ENCODE data around the gene PSMD5. TPM values are rescaled to one million over a fixed set of nuclear protein-coding genes. Genes with fewer than 3 reads are reported as not detected.

Gene PSMD5
- total and polyA plus RNA-seq, 2 donors from 2014 or later, result 17.1 to 38.3 TPM

DNA sequence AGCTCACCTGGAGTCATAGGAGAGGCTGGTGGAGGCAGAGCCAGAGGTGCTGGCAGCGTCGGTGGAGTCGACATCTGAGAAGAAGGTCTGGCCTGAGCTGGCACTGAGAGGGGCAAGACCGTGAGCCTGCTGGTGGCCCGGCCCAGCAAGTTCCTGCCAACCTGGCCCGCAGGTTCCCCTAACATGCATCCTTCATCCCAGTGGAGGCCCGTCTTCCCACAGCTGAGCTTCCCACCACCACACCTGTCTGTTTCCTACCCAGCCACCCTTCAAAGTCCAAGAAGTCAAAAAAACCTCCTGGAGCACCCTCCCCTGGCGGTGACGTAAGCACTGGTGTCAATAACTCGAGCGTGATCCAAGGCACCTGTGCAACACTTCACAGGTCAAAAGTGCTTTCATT lies 17.4 kb upstream of the PSMD5 start:
- H3K36me3 ChIP-seq (ENCODE audit: control insufficient read depth in 2 of 3, insufficient read depth in 3 of 3, low read length in 3 of 3), result peaks cover 0 to 3% (median 0%) of the 10 kb centered on the region in 3 donors
- no peak overlapping the region for H3K4me3 ChIP-seq (ENCODE audit: low read length in 3 of 3)
- H3K4me1 ChIP-seq (ENCODE audit: control insufficient read depth in 2 of 3, insufficient read depth in 2 of 3, low read depth in 1 of 3, low read length in 3 of 3), result no peaks in the 10 kb centered on the region
- no peaks in the 10 kb centered on the region for H3K9me3 ChIP-seq (ENCODE audit: control insufficient read depth in 2 of 3, insufficient read depth in 1 of 3, low read length in 3 of 3)
- H3K27me3 ChIP-seq (ENCODE audit: control insufficient read depth, insufficient read depth, low read length), result no peaks in the 10 kb centered on the region
- TF ChIP-seq, protein P1, sequence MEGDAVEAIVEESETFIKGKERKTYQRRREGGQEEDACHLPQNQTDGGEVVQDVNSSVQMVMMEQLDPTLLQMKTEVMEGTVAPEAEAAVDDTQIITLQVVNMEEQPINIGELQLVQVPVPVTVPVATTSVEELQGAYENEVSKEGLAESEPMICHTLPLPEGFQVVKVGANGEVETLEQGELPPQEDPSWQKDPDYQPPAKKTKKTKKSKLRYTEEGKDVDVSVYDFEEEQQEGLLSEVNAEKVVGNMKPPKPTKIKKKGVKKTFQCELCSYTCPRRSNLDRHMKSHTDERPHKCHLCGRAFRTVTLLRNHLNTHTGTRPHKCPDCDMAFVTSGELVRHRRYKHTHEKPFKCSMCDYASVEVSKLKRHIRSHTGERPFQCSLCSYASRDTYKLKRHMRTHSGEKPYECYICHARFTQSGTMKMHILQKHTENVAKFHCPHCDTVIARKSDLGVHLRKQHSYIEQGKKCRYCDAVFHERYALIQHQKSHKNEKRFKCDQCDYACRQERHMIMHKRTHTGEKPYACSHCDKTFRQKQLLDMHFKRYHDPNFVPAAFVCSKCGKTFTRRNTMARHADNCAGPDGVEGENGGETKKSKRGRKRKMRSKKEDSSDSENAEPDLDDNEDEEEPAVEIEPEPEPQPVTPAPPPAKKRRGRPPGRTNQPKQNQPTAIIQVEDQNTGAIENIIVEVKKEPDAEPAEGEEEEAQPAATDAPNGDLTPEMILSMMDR (IDR thresholded peaks at IDR 0.05; ENCODE audit: borderline replicate concordance, extremely low read depth, insufficient read depth), result no peak
- no peak overlapping the region for H3K9ac ChIP-seq (ENCODE audit: low read length in 3 of 3)
- FAIRE-seq (no peak), DNase-seq (peak in 1 of 5 donors; percentile 23)
- intact Hi-C loops (cut with DNase I), result no loop called here
- no peak overlapping the region for H3K27ac ChIP-seq (ENCODE audit: low read depth in 2 of 2, low read length in 2 of 2)

DNA sequence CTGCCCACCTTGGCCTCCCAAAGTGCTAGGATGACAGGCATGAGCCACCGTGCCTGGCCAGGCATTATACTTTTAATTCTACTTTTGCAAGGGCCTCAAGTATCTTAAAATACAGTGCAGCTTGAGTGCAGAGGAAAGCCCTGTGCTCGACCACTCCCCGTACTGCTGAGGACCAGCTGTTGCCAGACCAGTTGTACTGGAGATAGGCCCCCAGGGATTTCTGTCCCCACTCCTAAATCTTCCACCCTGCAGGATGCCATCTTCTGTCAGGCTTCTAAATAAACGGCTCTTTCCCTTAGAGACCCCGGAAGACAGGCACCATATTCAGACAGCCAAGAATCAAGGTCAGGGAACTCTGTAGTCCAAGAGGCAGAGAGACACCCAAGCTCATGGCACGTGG lies 16.6 kb upstream of the PSMD5 start:
- H3K9me3 ChIP-seq (ENCODE audit: control insufficient read depth in 2 of 3, insufficient read depth in 1 of 3, low read length in 3 of 3), result no peaks in the 10 kb centered on the region
- TF ChIP-seq, protein P1 (IDR thresholded peaks at IDR 0.05; ENCODE audit: borderline replicate concordance, extremely low read depth, insufficient read depth), result no peak
- H3K9ac ChIP-seq (ENCODE audit: low read length in 3 of 3), result no peak overlapping the region
- DNase-seq (peak in 1 of 5 donors; percentile 13), FAIRE-seq (no peak)
- no peak overlapping the region for H3K4me3 ChIP-seq (ENCODE audit: low read length in 3 of 3)
- no peak overlapping the region for H3K27ac ChIP-seq (ENCODE audit: low read depth in 2 of 2, low read length in 2 of 2)
- intact Hi-C loops (cut with DNase I), result no loop called here
- peaks cover 0 to 3% (median 0%) of the 10 kb centered on the region in 3 donors for H3K36me3 ChIP-seq (ENCODE audit: control insufficient read depth in 2 of 3, insufficient read depth in 3 of 3, low read length in 3 of 3)
- no peaks in the 10 kb centered on the region for H3K4me1 ChIP-seq (ENCODE audit: control insufficient read depth in 2 of 3, insufficient read depth in 2 of 3, low read depth in 1 of 3, low read length in 3 of 3)
- no peaks in the 10 kb centered on the region for H3K27me3 ChIP-seq (ENCODE audit: control insufficient read depth, insufficient read depth, low read length)

DNA sequence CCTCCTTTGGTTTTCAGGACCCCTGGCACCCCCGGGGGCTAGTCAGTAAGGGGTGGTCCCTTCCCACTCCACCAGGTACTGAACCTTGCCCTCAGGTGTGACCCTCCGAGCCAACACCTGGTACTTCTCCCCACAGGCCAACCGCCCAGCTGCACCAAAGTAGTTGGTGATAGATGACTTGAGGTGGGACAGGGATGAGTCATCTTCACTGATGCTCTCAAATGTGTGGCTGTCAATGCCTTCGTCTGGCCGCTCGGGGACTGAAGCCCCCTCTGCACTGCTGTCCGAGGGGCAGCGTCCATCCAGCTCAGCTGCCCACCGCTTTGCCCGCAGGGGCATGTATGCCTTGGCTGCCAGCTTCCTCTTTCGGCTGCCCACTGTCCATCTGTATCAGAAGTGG lies 15.2 kb upstream of the PSMD5 start:
- intact Hi-C loops (cut with DNase I), result no loop called here
- TF ChIP-seq, protein P1 (IDR thresholded peaks at IDR 0.05; ENCODE audit: borderline replicate concordance, extremely low read depth, insufficient read depth), result no peak
- Histone ChIP-seq H3K27me3 (ENCODE audit: control insufficient read depth, insufficient read depth, low read length) (no peaks in the 10 kb centered on the region), H3K4me3 (ENCODE audit: low read length in 3 of 3) (no peak overlapping the region), H3K9me3 (ENCODE audit: control insufficient read depth in 2 of 3, insufficient read depth in 1 of 3, low read length in 3 of 3) (no peaks in the 10 kb centered on the region), H3K9ac (ENCODE audit: low read length in 3 of 3) (no peak overlapping the region), H3K27ac (ENCODE audit: low read depth in 2 of 2, low read length in 2 of 2) (no peak overlapping the region), H3K36me3 (ENCODE audit: control insufficient read depth in 2 of 3, insufficient read depth in 3 of 3, low read length in 3 of 3) (peaks cover 0 to 3% (median 0%) of the 10 kb centered on the region in 3 donors), H3K4me1 (ENCODE audit: control insufficient read depth in 2 of 3, insufficient read depth in 2 of 3, low read depth in 1 of 3, low read length in 3 of 3) (no peaks in the 10 kb centered on the region)
- peak in 1 of 5 donors; percentile 21 for DNase-seq
- FAIRE-seq, result no peak

DNA sequence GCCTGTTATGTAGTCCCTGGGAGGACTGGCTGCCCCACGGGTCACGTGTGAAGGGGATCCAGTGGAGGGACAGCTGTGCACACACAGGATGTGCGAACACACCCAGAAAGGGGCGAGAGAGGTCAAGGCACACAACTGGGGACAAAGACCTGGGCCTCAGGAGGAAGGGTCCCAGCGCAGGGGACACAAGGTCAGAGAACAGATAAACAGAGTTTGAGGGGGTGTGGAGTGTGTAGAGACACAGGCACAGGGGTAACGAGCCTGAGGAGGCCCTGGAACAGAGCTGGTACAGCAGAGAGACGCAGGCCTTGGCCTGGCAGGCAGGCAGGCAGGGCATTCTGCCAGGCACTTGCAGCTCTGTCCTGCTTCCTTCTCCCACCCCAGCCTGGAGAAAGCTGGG lies 14.8 kb upstream of the PSMD5 start:
- FAIRE-seq (no peak), DNase-seq (no peak)
- intact Hi-C loops (cut with DNase I), result no loop called here
- TF ChIP-seq, protein P1 (IDR thresholded peaks at IDR 0.05; ENCODE audit: borderline replicate concordance, extremely low read depth, insufficient read depth), result no peak
- Histone ChIP-seq H3K36me3 (ENCODE audit: control insufficient read depth in 2 of 3, insufficient read depth in 3 of 3, low read length in 3 of 3) (peaks cover 0 to 3% (median 0%) of the 10 kb centered on the region in 3 donors), H3K4me1 (ENCODE audit: control insufficient read depth in 2 of 3, insufficient read depth in 2 of 3, low read depth in 1 of 3, low read length in 3 of 3) (no peaks in the 10 kb centered on the region), H3K9ac (ENCODE audit: low read length in 3 of 3) (no peak overlapping the region), H3K27ac (ENCODE audit: low read depth in 2 of 2, low read length in 2 of 2) (no peak overlapping the region), H3K4me3 (ENCODE audit: low read length in 3 of 3) (no peak overlapping the region), H3K9me3 (ENCODE audit: control insufficient read depth in 2 of 3, insufficient read depth in 1 of 3, low read length in 3 of 3) (no peaks in the 10 kb centered on the region), H3K27me3 (ENCODE audit: control insufficient read depth, insufficient read depth, low read length) (no peaks in the 10 kb centered on the region)

Data from kidney (tissue), 14 donors.